H9 (cell line): ENCODE measurements around the gene FAM53B. TPM values are rescaled to one million over a fixed set of nuclear protein-coding genes. Genes with fewer than 3 reads are reported as not detected.

Experiments
- DNase-seq: peaks from one replicate; pipeline ENCODE4 v3.0.0-alpha.2; 2017
- H2AFZ ChIP-seq: one replicate; pipeline ENCODE4 v1.6.1; 2013; ENCODE audit warnings: mild to moderate bottlenecking, low read length, control low read depth, moderate library complexity
- H2AK5ac ChIP-seq: 2 replicates; pipeline ENCODE4 v1.6.1; 2013; ENCODE audit warnings: low read length, control low read depth, mixed read lengths; ENCODE audit not compliant: insufficient read length
- H2BK120ac ChIP-seq: one replicate; pipeline ENCODE4 v1.6.1; 2013; ENCODE audit warnings: low read depth, mild to moderate bottlenecking, low read length, control low read depth, inconsistent platforms; ENCODE audit not compliant: poor library complexity, severe bottlenecking
- H2BK12ac ChIP-seq: 2 replicates; pipeline ENCODE4 v1.6.1; 2013; ENCODE audit warnings: low read length, control low read depth, mixed read lengths, low read depth; ENCODE audit not compliant: insufficient read length
- H2BK15ac ChIP-seq: 2 replicates; pipeline ENCODE4 v1.6.1; 2013; ENCODE audit warnings: low read depth, low read length, control low read depth
- H2BK20ac ChIP-seq: one replicate; pipeline ENCODE4 v1.6.1; 2013; ENCODE audit warnings: low read depth, mild to moderate bottlenecking, low read length, control low read depth, inconsistent platforms; ENCODE audit not compliant: poor library complexity, severe bottlenecking
- H2BK5ac ChIP-seq: 2 replicates; pipeline ENCODE4 v1.6.1; 2013; ENCODE audit warnings: low read length, control low read depth, mixed read lengths; ENCODE audit not compliant: insufficient read length
- H3K14ac ChIP-seq: 2 replicates; pipeline ENCODE4 v1.6.1; 2013; ENCODE audit warnings: low read length, control low read depth; ENCODE audit not compliant: insufficient read depth
- H3K18ac ChIP-seq: 2 replicates; pipeline ENCODE4 v1.6.1; 2013; ENCODE audit warnings: low read depth, mild to moderate bottlenecking, mixed read lengths, low read length, control low read depth; ENCODE audit not compliant: insufficient read length
- H3K23ac ChIP-seq: 2 replicates; pipeline ENCODE4 v1.6.1; 2013; ENCODE audit warnings: low read length, control low read depth, mixed read lengths, low read depth; ENCODE audit not compliant: insufficient read length
- H3K23me2 ChIP-seq: 2 replicates; pipeline ENCODE4 v1.6.1; 2013; ENCODE audit warnings: low read depth, mild to moderate bottlenecking, mixed read lengths, low read length, control low read depth; ENCODE audit not compliant: insufficient read length, poor library complexity, severe bottlenecking
- H3K27ac ChIP-seq: 2 replicates; pipeline ENCODE4 v1.5.1; 2013; ENCODE audit warnings: low read length, control low read depth, mixed read lengths, low read depth; ENCODE audit not compliant: insufficient read length
- H3K27me3 ChIP-seq: 2 replicates; pipeline ENCODE4 v1.6.1; 2013; ENCODE audit warnings: low read length, control low read depth, inconsistent platforms; ENCODE audit not compliant: insufficient read depth
- H3K4ac ChIP-seq: 2 replicates; pipeline ENCODE4 v1.6.1; 2013; ENCODE audit warnings: low read depth, mild to moderate bottlenecking, control low read depth, inconsistent platforms, low read length, moderate library complexity
- H3K4me1 ChIP-seq: 2 replicates; pipeline ENCODE4 v1.6.1; 2013; ENCODE audit warnings: low read length, control low read depth, inconsistent platforms; ENCODE audit not compliant: insufficient read depth
- H3K4me2 ChIP-seq: 2 replicates; pipeline ENCODE4 v1.6.1; 2013; ENCODE audit warnings: low read length, control low read depth, mixed read lengths; ENCODE audit not compliant: insufficient read length, insufficient read depth
- H3K56ac ChIP-seq: 2 replicates; pipeline ENCODE4 v1.6.1; 2013; ENCODE audit warnings: low read depth, mild to moderate bottlenecking, mixed read lengths, low read length, control low read depth; ENCODE audit not compliant: insufficient read length
- H3K79me1 ChIP-seq: 2 replicates; pipeline ENCODE4 v1.6.1; 2013; ENCODE audit warnings: low read depth, mild to moderate bottlenecking, moderate library complexity, low read length, control low read depth, inconsistent platforms; ENCODE audit not compliant: insufficient read depth, poor library complexity, severe bottlenecking
- H3K79me2 ChIP-seq: 2 replicates; pipeline ENCODE4 v1.6.1; 2013; ENCODE audit warnings: low read length, control low read depth, inconsistent platforms; ENCODE audit not compliant: insufficient read depth
- H3K9ac ChIP-seq: 2 replicates; pipeline ENCODE4 v1.6.1; 2013; ENCODE audit warnings: low read length, control low read depth, mixed read lengths; ENCODE audit not compliant: insufficient read length; ENCODE audit errors: extremely low read depth
- H3K9me3 ChIP-seq: one replicate; pipeline ENCODE4 v1.6.1; 2013; ENCODE audit warnings: low read depth, low read length, inconsistent platforms; ENCODE audit not compliant: control insufficient read depth
- H3T11ph ChIP-seq: one replicate; pipeline ENCODE4 v1.6.1; 2013; ENCODE audit warnings: mild to moderate bottlenecking, low read length, control low read depth, inconsistent platforms
- H4K20me1 ChIP-seq: one replicate; pipeline ENCODE4 v1.6.1; 2013; ENCODE audit not compliant: control insufficient read depth, insufficient read length, insufficient read depth
- H4K5ac ChIP-seq: 2 replicates; pipeline ENCODE4 v1.6.1; 2013; ENCODE audit warnings: low read depth, mild to moderate bottlenecking, mixed read lengths, low read length, control low read depth; ENCODE audit not compliant: insufficient read length
- H4K8ac ChIP-seq: replicated peaks from 2 replicates; pipeline ENCODE4 v1.6.1; 2013; ENCODE audit warnings: low read length, control low read depth, mixed read lengths, low read depth; ENCODE audit not compliant: insufficient read length
- H4K91ac ChIP-seq: 2 replicates; pipeline ENCODE4 v1.6.1; 2013; ENCODE audit warnings: low read depth, mild to moderate bottlenecking, moderate library complexity, mixed read lengths, low read length, control low read depth; ENCODE audit not compliant: insufficient read length
- H3K27ac Mint-ChIP-seq, 3 experiments: 2 replicates in 2 of 3; 3 replicates in 1 of 3; pipeline ENCODE4 v1.8.0; 2020 to 2021; ENCODE audit warnings: mixed read lengths in 3 of 3, mild to moderate bottlenecking in 1 of 3, moderate library complexity in 1 of 3
- H3K27me3 Mint-ChIP-seq: 2 replicates; pipeline ENCODE4 v1.8.0; 2021; ENCODE audit warnings: low read depth, mild to moderate bottlenecking, moderate library complexity, mixed read lengths
- H3K36me3 Mint-ChIP-seq, 3 experiments: 2 replicates in 2 of 3; 3 replicates in 1 of 3; pipeline ENCODE4 v1.8.0; 2020 to 2021; ENCODE audit warnings: low read depth in 3 of 3, mixed read lengths in 3 of 3; ENCODE audit not compliant: insufficient read depth in 1 of 3
- H3K4me1 Mint-ChIP-seq, 2 experiments: 2 replicates each; pipeline ENCODE4 v1.8.0; 2020; ENCODE audit warnings: mixed read lengths in 2 of 2
- H3K4me3 Mint-ChIP-seq, 2 experiments: 2 replicates in 1 of 2; 3 replicates in 1 of 2; pipeline ENCODE4 v1.8.0; 2020 to 2021; ENCODE audit warnings: mild to moderate bottlenecking in 2 of 2, mixed read lengths in 2 of 2, moderate library complexity in 1 of 2
- H3K9me3 Mint-ChIP-seq, 2 experiments: 2 replicates in 1 of 2; 3 replicates in 1 of 2; pipeline ENCODE4 v1.8.0; 2020; ENCODE audit warnings: mild to moderate bottlenecking in 2 of 2, mixed read lengths in 2 of 2, moderate library complexity in 1 of 2
- WGBS: extraction: QIAGEN DNeasy Blood & Tissue Kit; methylation state at CpG from one replicate; pipeline ENCODE4 v1.1.7; 2013; ENCODE audit warnings: missing lambda C conversion rate, low lambda C conversion rate, mixed read lengths; ENCODE audit not compliant: insufficient read length; ENCODE audit errors: extremely low coverage; 5-methylcytosine and 5-hydroxymethylcytosine counted together
- total RNA-seq: library from RNA; stranded (reverse); gene quantifications from 2 replicates; pipeline ENCODE4 v1.2.1, GENCODE V29; 2021
- TF ChIP-seq, protein P1 (sequence below): fragments of 200-600 bp; sonication (generic); conservative IDR thresholded peaks from 3 replicates; pipeline ENCODE4 v1.8.0; 2021; ENCODE audit warnings: antibody characterized with exemption, mild to moderate bottlenecking

The FAM53B gene
- total RNA-seq, 1 experiment from 2014 or later = 11.5 TPM

DNA sequence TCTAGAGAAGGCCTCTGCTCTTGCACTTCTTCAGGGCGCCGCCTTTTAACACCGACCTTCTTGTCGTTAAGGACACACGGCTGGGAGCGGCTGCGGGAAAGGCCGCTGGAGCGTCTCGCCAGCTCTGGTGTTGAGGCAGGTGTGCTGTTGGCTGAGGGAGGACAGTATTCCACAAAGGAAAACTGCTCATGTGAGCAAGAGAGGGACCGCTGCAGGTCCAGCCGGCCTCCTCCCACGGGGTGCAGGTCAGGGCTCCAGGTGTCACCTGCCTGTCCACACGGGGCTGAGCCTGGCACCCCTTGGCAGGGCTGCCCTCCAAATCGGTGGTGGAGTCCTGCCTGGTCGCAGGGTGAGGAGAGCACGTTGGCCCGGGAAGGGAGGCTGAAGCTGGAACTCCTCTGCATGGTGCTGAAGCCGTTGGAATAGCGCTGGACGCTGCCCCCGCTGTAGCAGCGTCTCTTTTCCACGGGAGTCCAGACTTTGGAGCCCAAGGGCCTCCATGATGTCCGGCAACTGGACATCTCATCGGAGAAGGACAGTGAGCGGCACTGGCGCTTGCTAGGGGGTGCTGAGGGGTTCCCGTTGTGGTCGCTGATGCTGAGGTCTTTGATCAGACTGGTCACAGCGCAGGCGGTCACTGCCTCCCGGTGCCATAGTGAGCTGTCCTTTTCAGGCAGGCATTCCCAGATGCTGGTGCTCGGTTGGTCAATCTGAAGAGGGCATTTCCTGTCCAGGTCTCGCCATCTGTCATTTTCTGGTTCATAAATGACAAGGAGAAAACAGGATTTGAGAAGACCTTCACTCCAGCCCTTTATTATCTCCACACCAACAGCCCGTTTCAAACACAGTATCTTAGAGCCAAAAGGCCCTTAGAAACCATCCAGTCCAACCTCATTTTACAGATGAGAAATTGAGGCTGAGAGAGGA, 62.3 kb downstream of the FAM53B start:
- H3K27ac ChIP-seq = no peak overlapping the region
- no peak overlapping the region for H2AFZ ChIP-seq
- H4K91ac ChIP-seq = no peak overlapping the region
- no peaks in the 10 kb centered on the region for H4K20me1 ChIP-seq
- no peaks in the 10 kb centered on the region for H3K27me3 Mint-ChIP-seq
- no peak overlapping the region for H3K56ac ChIP-seq
- no CpG with 5 or more reads among the region's 36 CpGs for WGBS
- H2BK12ac ChIP-seq = no peak overlapping the region
- peaks cover 5 to 15% (median 5%) of the 10 kb centered on the region in 3 experiments; a peak in 6 of 7 replicates for H3K36me3 Mint-ChIP-seq
- H3K4me1 Mint-ChIP-seq = peaks cover 15 to 16% of the 10 kb centered on the region in 2 experiments
- H2BK20ac ChIP-seq = no peak overlapping the region
- H3K18ac ChIP-seq = no peak overlapping the region
- H3K79me1 ChIP-seq = no peaks in the 10 kb centered on the region
- H3T11ph ChIP-seq = no peak overlapping the region
- no peak overlapping the region for H3K27ac Mint-ChIP-seq
- H3K14ac ChIP-seq = no peak overlapping the region; the same call in 1 of the 2 replicates
- H3K4ac ChIP-seq = no peak overlapping the region
- no peaks in the 10 kb centered on the region for H3K27me3 ChIP-seq
- H3K23me2 ChIP-seq = no peaks in the 10 kb centered on the region
- H3K79me2 ChIP-seq = no peaks in the 10 kb centered on the region
- no peak overlapping the region for H2BK5ac ChIP-seq
- DNase-seq = no peak
- no peak overlapping the region for H3K9ac ChIP-seq
- H4K8ac ChIP-seq = no peak overlapping the region
- H3K4me3 Mint-ChIP-seq = no peak overlapping the region
- no peak overlapping the region for H3K23ac ChIP-seq
- no peak overlapping the region for H2BK120ac ChIP-seq
- no peaks in the 10 kb centered on the region for H3K9me3 Mint-ChIP-seq
- H2BK15ac ChIP-seq = no peak overlapping the region
- H3K4me2 ChIP-seq = no peak overlapping the region
- H3K9me3 ChIP-seq = no peaks in the 10 kb centered on the region
- no peak overlapping the region for H2AK5ac ChIP-seq
- no peaks in the 10 kb centered on the region for H3K4me1 ChIP-seq
- TF ChIP-seq, protein P1, sequence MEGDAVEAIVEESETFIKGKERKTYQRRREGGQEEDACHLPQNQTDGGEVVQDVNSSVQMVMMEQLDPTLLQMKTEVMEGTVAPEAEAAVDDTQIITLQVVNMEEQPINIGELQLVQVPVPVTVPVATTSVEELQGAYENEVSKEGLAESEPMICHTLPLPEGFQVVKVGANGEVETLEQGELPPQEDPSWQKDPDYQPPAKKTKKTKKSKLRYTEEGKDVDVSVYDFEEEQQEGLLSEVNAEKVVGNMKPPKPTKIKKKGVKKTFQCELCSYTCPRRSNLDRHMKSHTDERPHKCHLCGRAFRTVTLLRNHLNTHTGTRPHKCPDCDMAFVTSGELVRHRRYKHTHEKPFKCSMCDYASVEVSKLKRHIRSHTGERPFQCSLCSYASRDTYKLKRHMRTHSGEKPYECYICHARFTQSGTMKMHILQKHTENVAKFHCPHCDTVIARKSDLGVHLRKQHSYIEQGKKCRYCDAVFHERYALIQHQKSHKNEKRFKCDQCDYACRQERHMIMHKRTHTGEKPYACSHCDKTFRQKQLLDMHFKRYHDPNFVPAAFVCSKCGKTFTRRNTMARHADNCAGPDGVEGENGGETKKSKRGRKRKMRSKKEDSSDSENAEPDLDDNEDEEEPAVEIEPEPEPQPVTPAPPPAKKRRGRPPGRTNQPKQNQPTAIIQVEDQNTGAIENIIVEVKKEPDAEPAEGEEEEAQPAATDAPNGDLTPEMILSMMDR = no peak
- H4K5ac ChIP-seq = no peak overlapping the region
